ENCODE measurements around the gene ADARB2. TPM values are rescaled to one million over a fixed set of nuclear protein-coding genes. Genes with fewer than 3 reads are reported as not detected.

The ADARB2 gene
- total and polyA plus RNA-seq, 11 donors = 0.07 to 1.2 (median 0.28) TPM; not detected in 4

- Histone ChIP-seq H3K36me3 (no peaks in the 10 kb centered on the region), H3K4me3 (no peak overlapping the region), H3K4me1 (peaks cover 0 to 7% (median 0%) of the 10 kb centered on the region in 12 donors), H3K27me3 (peaks cover 5 to 76% (median 21%) of the 10 kb centered on the region in 9 donors), H3K27ac (no peak overlapping the region), H3K9me3 (no peaks in the 10 kb centered on the region)
- DNase-seq = no peak
- ATAC-seq = no peak
- 77 to 82% (median 79%) methylated on average over 22 of the region's 22 CpGs for WGBS, 4 donors
- no peak for TF ChIP-seq POLR2A (IDR thresholded peaks at IDR 0.05)
- no peak for TF ChIP-seq CTCF (IDR thresholded peaks at IDR 0.05)
- intact Hi-C loops (cut with DNase I) = no loop called here
These were observed 126.1 kb downstream of the ADARB2 start for GRCh38 chr10:1610986-1611770.

GRCh38 chr10:1609648-1609970 lies 127.7 kb downstream of the ADARB2 start:
- intact Hi-C loops (cut with DNase I) = no loop called here
- H3K27me3 ChIP-seq = peaks cover 5 to 82% (median 21%) of the 10 kb centered on the region in 9 donors

GRCh38 chr10:1608851-1609647 lies 128.3 kb downstream of the ADARB2 start:
- no peak overlapping the region for H3K27ac ChIP-seq
- H3K36me3 ChIP-seq = no peaks in the 10 kb centered on the region
- TF ChIP-seq CTCF (IDR thresholded peaks at IDR 0.05) (no peak), POLR2A (IDR thresholded peaks at IDR 0.05) (no peak)
- H3K4me3 ChIP-seq = no peak overlapping the region
- DNase-seq (no peak), ATAC-seq (no peak)
- intact Hi-C loops (cut with DNase I) = no loop called here
- peaks cover 5 to 77% (median 21%) of the 10 kb centered on the region in 9 donors for H3K27me3 ChIP-seq
- no peaks in the 10 kb centered on the region for H3K9me3 ChIP-seq
- H3K4me1 ChIP-seq = peaks cover 0 to 7% (median 0%) of the 10 kb centered on the region in 12 donors
- 12 to 16% (median 14%) methylated on average over 28 of the region's 28 CpGs for WGBS, 4 donors

More at GRCh38 chr10:1609648-1609970, 127.7 kb downstream of the ADARB2 start:
- ATAC-seq (no peak), DNase-seq (no peak)
- TF ChIP-seq CTCF (IDR thresholded peaks at IDR 0.05) (no peak), POLR2A (IDR thresholded peaks at IDR 0.05) (no peak)
- no peak overlapping the region for H3K27ac ChIP-seq
- H3K4me3 ChIP-seq = no peak overlapping the region
- H3K9me3 ChIP-seq = no peaks in the 10 kb centered on the region
- peaks cover 0 to 7% (median 0%) of the 10 kb centered on the region in 12 donors for H3K4me1 ChIP-seq
- H3K36me3 ChIP-seq = no peaks in the 10 kb centered on the region
- 56 to 62% (median 58%) methylated on average over 10 to 11 of the region's 11 CpGs for WGBS, 4 donors

- peaks cover 5 to 77% (median 21%) of the 10 kb centered on the region in 9 donors for H3K27me3 ChIP-seq
- DNase-seq = no peak
- no peak overlapping the region for H3K27ac ChIP-seq
- H3K4me3 ChIP-seq = no peak overlapping the region
- no peak for ATAC-seq
- H3K9me3 ChIP-seq = no peaks in the 10 kb centered on the region
- intact Hi-C loops (cut with DNase I) = no loop called here
- H3K4me1 ChIP-seq = peaks cover 0 to 7% (median 0%) of the 10 kb centered on the region in 12 donors
- H3K36me3 ChIP-seq = no peaks in the 10 kb centered on the region
- WGBS, 4 donors = 40 to 61% (median 52%) methylated on average over 3 of the region's 3 CpGs
- TF ChIP-seq CTCF (IDR thresholded peaks at IDR 0.05) = no peak
- no peak for TF ChIP-seq POLR2A (IDR thresholded peaks at IDR 0.05)
These were observed 128.9 kb downstream of the ADARB2 start for GRCh38 chr10:1608408-1608807.
